ENCODE results near the gene TSHZ2.
A peak's percentile ranks its signal among the peaks of the same experiment; 100 is the strongest.

Gene TSHZ2

DNA sequence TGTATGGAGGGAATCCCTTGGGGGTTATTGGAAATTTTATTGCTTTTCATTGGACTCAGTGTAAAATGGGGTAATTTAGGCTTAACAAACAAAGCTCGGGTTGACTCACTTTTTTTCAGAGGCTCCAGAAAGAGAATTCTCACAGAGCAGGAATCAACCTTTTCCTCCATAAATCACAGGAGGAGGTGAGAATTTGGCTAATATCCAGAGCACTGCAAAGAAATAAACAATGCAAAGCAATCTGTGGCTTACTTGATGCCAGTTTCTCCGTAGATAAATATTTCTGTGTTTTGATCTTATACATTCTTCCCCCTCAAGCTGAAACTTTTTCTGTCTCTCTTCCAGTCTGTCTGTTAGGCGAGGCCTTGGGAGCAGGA lies 176.6 kb downstream of the TSHZ2 start:
- Histone ChIP-seq H3K9me3 (ENCODE audit: control insufficient read depth in 5 of 5, low read length in 5 of 5) (no peaks in the 10 kb centered on the region), H3K4me1 (ENCODE audit: control insufficient read depth in 5 of 5, insufficient read depth in 5 of 5, low read length in 5 of 5) (peaks cover 0 to 18% (median 16%) of the 10 kb centered on the region in 5 donors), H3K9ac (ENCODE audit: low read length in 5 of 5) (no peak overlapping the region), H3K4me3 (ENCODE audit: low read depth in 1 of 5, low read length in 5 of 5) (no peak overlapping the region), H3K27me3 (ENCODE audit: control insufficient read depth in 5 of 5, insufficient read depth in 4 of 5, low read length in 5 of 5) (no peaks in the 10 kb centered on the region), H3K36me3 (ENCODE audit: control insufficient read depth in 5 of 5, insufficient read depth in 5 of 5, low read length in 5 of 5) (no peaks in the 10 kb centered on the region), H3K27ac (ENCODE audit: low read depth, low read length) (peak overlapping the region; percentile 19)

DNA sequence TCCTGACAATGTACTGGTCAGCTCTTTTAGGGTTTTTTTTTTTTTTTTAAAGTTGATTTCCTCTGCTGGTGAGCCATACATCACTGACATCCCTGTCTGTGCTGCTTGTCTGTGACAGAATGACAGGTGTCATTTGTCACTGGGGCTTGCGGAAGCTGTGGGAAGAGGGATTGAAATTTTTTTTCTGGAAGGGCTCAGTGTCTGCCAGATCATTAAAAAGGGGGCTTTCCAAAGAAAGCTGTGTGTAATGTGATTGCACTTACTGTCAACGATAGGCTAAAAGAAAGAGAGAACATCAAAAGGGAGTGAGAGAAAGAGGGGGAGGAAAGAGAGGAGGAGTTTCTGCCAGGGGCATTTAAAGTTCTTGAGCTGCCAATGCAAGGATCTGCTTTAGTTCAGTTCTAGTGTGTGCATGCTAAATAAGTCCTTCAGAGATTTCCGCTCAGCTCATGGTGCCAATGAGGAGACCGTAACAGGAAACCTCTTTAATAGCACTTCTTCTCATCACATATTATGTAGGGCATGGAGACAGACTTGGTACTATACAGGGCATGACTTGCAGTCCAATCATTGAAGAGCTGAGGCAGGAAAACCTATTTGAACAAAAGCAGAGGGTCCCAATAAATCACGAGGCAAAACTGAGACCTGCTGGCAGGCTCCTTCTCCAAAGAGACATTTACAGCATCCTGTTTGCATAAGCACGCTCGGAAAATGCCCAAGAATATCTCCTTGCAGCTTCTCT lies 177.2 kb downstream of the TSHZ2 start:
- H3K9ac ChIP-seq (ENCODE audit: low read length in 5 of 5), result peak overlapping the region in 1 of 5 donors; percentile 3
- H3K27ac ChIP-seq (ENCODE audit: low read depth, low read length), result peak overlapping the region; percentile 19
- H3K4me1 ChIP-seq (ENCODE audit: control insufficient read depth in 5 of 5, insufficient read depth in 5 of 5, low read length in 5 of 5), result peaks cover 0 to 18% (median 16%) of the 10 kb centered on the region in 5 donors
- H3K36me3 ChIP-seq (ENCODE audit: control insufficient read depth in 5 of 5, insufficient read depth in 5 of 5, low read length in 5 of 5), result no peaks in the 10 kb centered on the region
- H3K27me3 ChIP-seq (ENCODE audit: control insufficient read depth in 5 of 5, insufficient read depth in 4 of 5, low read length in 5 of 5), result no peaks in the 10 kb centered on the region
- no peaks in the 10 kb centered on the region for H3K9me3 ChIP-seq (ENCODE audit: control insufficient read depth in 5 of 5, low read length in 5 of 5)
- peak overlapping the region; percentile 1 to 54 (median 29) for H3K4me3 ChIP-seq (ENCODE audit: low read depth in 1 of 5, low read length in 5 of 5)

DNA sequence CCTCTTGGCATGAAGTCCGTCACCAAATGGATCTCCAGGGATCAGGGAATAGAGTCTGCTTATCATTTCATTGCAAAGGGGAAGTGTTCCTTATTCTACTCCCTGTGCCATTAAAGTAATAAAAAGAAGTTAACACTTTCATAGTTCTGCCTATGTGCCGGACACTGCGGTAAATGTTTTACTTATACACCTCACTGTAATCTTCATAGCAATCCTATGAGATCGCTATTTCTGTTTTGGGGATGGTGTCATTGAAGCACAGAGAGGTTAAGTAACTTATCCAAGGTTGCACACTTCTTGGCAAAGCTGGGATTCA lies 177.7 kb downstream of the TSHZ2 start:
- H3K27ac ChIP-seq (ENCODE audit: low read depth, low read length), result peak overlapping the region; percentile 19

DNA sequence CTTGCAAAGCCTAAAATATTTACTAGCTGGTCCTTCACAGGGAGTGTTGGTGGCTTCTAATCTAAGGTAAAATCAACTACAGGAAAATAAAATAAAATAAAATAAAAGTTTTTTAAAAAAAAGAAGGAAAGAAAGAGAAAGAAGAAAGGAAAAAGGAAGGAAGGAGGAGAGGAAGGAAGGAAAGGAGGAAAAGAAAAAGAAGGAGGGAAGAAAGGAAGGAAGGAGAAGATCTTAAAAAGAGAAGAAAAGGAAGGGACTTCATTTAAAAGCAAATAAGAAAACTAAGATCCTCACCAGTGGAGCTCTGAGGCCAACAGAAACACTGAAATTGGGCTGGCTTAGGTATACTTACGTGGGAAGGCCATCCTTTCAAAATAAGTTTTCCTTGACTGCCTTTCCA lies 178.4 kb downstream of the TSHZ2 start:
- H3K27ac ChIP-seq (ENCODE audit: low read depth, low read length), result no peak overlapping the region
- H3K4me3 ChIP-seq (ENCODE audit: low read depth in 1 of 5, low read length in 5 of 5), result no peak overlapping the region
- H3K4me1 ChIP-seq (ENCODE audit: control insufficient read depth in 5 of 5, insufficient read depth in 5 of 5, low read length in 5 of 5), result peaks cover 0 to 18% (median 16%) of the 10 kb centered on the region in 5 donors
- no peaks in the 10 kb centered on the region for H3K9me3 ChIP-seq (ENCODE audit: control insufficient read depth in 5 of 5, low read length in 5 of 5)
- no peaks in the 10 kb centered on the region for H3K27me3 ChIP-seq (ENCODE audit: control insufficient read depth in 5 of 5, insufficient read depth in 4 of 5, low read length in 5 of 5)
- H3K36me3 ChIP-seq (ENCODE audit: control insufficient read depth in 5 of 5, insufficient read depth in 5 of 5, low read length in 5 of 5), result no peaks in the 10 kb centered on the region
- peak overlapping the region in 1 of 5 donors; percentile 6 for H3K9ac ChIP-seq (ENCODE audit: low read length in 5 of 5)

More for the DNA sequence above, 177.7 kb downstream of the TSHZ2 start:
- Histone ChIP-seq H3K9me3 (ENCODE audit: control insufficient read depth in 5 of 5, low read length in 5 of 5) (no peaks in the 10 kb centered on the region), H3K4me1 (ENCODE audit: control insufficient read depth in 5 of 5, insufficient read depth in 5 of 5, low read length in 5 of 5) (peaks cover 0 to 18% (median 16%) of the 10 kb centered on the region in 5 donors), H3K9ac (ENCODE audit: low read length in 5 of 5) (no peak overlapping the region), H3K4me3 (ENCODE audit: low read depth in 1 of 5, low read length in 5 of 5) (peak overlapping the region; percentile 1 to 54 (median 29)), H3K36me3 (ENCODE audit: control insufficient read depth in 5 of 5, insufficient read depth in 5 of 5, low read length in 5 of 5) (no peaks in the 10 kb centered on the region), H3K27me3 (ENCODE audit: control insufficient read depth in 5 of 5, insufficient read depth in 4 of 5, low read length in 5 of 5) (no peaks in the 10 kb centered on the region)

DNA sequence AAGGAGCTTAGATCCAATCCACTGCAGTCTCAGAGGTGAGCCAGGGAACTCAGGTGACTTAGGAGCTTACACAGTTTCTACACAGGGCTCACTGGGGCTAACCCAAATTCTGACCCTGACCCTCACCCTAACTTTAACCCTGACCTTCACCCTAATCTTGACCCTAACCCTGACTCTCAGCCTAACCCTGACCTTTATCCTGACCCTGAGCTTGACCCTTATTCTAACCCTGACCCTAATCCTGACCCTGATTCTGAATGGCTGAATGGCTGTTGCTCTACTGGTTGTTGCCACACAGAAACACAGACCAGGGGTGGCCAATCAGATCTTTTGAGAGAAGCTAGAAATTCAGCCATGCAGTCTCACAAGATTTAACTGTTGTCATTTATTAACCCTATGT lies 180.1 kb downstream of the TSHZ2 start:
- peaks cover 0 to 18% (median 16%) of the 10 kb centered on the region in 5 donors for H3K4me1 ChIP-seq (ENCODE audit: control insufficient read depth in 5 of 5, insufficient read depth in 5 of 5, low read length in 5 of 5)
- H3K27me3 ChIP-seq (ENCODE audit: control insufficient read depth in 5 of 5, insufficient read depth in 4 of 5, low read length in 5 of 5), result no peaks in the 10 kb centered on the region
- no peaks in the 10 kb centered on the region for H3K9me3 ChIP-seq (ENCODE audit: control insufficient read depth in 5 of 5, low read length in 5 of 5)
- H3K4me3 ChIP-seq (ENCODE audit: low read depth in 1 of 5, low read length in 5 of 5), result no peak overlapping the region
- no peaks in the 10 kb centered on the region for H3K36me3 ChIP-seq (ENCODE audit: control insufficient read depth in 5 of 5, insufficient read depth in 5 of 5, low read length in 5 of 5)
- no peak overlapping the region for H3K9ac ChIP-seq (ENCODE audit: low read length in 5 of 5)
- H3K27ac ChIP-seq (ENCODE audit: low read depth, low read length), result no peak overlapping the region

DNA sequence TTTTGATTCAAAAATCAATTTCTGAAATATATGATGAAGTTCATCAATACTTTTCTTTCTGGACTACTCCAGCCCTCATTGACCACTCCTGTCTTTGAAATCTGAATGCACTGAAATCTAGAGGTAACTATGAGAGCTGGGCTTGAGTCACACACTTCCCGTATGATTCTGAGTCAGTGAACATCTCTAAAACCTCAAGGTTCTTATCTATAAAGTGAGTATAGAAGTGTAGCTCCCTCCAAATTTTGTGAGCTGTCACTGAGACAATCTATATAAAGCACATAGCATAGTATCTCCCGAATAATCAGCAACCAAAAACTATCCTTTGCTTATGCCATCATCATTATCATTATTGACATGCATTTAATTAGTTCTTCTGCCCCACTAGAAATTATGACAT lies 182.4 kb downstream of the TSHZ2 start:
- Histone ChIP-seq H3K27ac (ENCODE audit: low read depth, low read length) (no peak overlapping the region), H3K36me3 (ENCODE audit: control insufficient read depth in 5 of 5, insufficient read depth in 5 of 5, low read length in 5 of 5) (no peaks in the 10 kb centered on the region), H3K4me3 (ENCODE audit: low read depth in 1 of 5, low read length in 5 of 5) (no peak overlapping the region), H3K9me3 (ENCODE audit: control insufficient read depth in 5 of 5, low read length in 5 of 5) (no peaks in the 10 kb centered on the region), H3K27me3 (ENCODE audit: control insufficient read depth in 5 of 5, insufficient read depth in 4 of 5, low read length in 5 of 5) (no peaks in the 10 kb centered on the region), H3K9ac (ENCODE audit: low read length in 5 of 5) (no peak overlapping the region), H3K4me1 (ENCODE audit: control insufficient read depth in 5 of 5, insufficient read depth in 5 of 5, low read length in 5 of 5) (peaks cover 0 to 19% (median 7%) of the 10 kb centered on the region in 5 donors)

DNA sequence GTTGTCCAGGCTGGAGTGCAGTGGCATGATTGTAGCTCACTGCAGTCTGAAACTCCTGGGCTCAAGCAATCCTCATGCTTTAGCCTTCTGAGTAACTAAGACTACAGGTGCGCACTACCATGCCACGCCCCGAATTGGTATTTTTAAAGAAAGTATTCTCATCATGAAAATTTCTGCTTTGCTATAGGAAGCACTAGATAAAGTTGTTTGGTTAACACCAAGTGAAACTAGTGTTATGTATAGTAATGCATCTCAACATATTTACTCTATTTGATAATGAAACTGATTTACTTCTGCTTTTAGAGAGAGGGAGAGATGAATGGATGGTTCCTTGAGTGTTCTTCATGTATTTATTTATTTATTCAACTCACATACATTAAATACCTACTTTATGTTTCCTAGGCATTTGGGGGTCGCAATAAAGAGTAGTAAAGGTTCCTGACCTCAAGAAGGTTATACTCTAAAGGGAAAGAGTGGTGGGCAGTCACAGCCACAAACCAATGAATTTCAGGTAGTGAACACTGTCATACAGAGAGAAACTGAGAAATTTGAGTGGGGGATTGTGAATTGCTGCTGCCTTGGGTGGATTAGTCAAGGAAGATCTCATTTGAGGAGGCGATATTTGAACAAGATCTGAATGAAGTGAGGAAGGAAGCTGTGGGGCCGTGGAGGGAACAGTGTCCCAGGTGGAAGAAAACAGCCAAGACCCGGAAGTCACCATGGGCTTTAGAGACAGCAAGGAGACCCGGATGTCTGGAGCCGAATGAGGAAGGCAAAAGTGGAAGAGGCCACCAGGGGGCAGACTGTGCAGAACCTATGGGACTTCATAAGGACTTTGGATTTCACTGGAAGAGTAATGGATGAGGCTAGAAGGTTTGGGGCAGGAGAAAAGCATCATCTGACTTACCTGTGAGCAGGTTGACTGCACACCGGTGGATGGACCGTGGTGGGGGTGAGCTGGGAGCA lies 185.6 kb downstream of the TSHZ2 start:
- Histone ChIP-seq H3K4me3 (ENCODE audit: low read depth in 1 of 5, low read length in 5 of 5) (no peak overlapping the region), H3K36me3 (ENCODE audit: control insufficient read depth in 5 of 5, insufficient read depth in 5 of 5, low read length in 5 of 5) (no peaks in the 10 kb centered on the region), H3K27me3 (ENCODE audit: control insufficient read depth in 5 of 5, insufficient read depth in 4 of 5, low read length in 5 of 5) (no peaks in the 10 kb centered on the region), H3K9ac (ENCODE audit: low read length in 5 of 5) (no peak overlapping the region), H3K27ac (ENCODE audit: low read depth, low read length) (no peak overlapping the region), H3K4me1 (ENCODE audit: control insufficient read depth in 5 of 5, insufficient read depth in 5 of 5, low read length in 5 of 5) (peaks cover 2 to 16% (median 11%) of the 10 kb centered on the region in 5 donors), H3K9me3 (ENCODE audit: control insufficient read depth in 5 of 5, low read length in 5 of 5) (no peaks in the 10 kb centered on the region)

DNA sequence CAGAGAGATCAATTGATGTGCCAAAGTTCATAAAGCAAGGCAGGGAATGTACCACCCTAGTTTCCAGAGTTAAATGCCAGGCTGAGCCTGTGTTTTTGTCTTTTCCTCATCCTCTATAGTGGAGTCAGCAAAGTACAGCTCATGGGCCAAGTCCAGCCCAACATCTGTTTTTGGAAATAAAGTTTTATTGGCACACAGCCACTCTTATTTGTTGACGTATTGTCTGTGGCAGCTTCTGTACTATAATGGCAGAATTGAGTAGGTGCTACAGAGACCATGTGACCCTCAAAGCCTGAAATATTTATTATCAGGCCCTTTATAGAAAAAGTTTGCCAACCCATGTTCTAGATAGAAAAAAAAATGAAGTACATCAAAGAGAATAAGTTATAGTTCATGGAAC lies 187.0 kb downstream of the TSHZ2 start:
- no peaks in the 10 kb centered on the region for H3K36me3 ChIP-seq (ENCODE audit: control insufficient read depth in 5 of 5, insufficient read depth in 5 of 5, low read length in 5 of 5)
- no peak overlapping the region for H3K4me3 ChIP-seq (ENCODE audit: low read depth in 1 of 5, low read length in 5 of 5)
- H3K27ac ChIP-seq (ENCODE audit: low read depth, low read length), result no peak overlapping the region
- H3K9me3 ChIP-seq (ENCODE audit: control insufficient read depth in 5 of 5, low read length in 5 of 5), result no peaks in the 10 kb centered on the region
- peaks cover 2 to 16% (median 11%) of the 10 kb centered on the region in 5 donors for H3K4me1 ChIP-seq (ENCODE audit: control insufficient read depth in 5 of 5, insufficient read depth in 5 of 5, low read length in 5 of 5)
- no peaks in the 10 kb centered on the region for H3K27me3 ChIP-seq (ENCODE audit: control insufficient read depth in 5 of 5, insufficient read depth in 4 of 5, low read length in 5 of 5)
- no peak overlapping the region for H3K9ac ChIP-seq (ENCODE audit: low read length in 5 of 5)

DNA sequence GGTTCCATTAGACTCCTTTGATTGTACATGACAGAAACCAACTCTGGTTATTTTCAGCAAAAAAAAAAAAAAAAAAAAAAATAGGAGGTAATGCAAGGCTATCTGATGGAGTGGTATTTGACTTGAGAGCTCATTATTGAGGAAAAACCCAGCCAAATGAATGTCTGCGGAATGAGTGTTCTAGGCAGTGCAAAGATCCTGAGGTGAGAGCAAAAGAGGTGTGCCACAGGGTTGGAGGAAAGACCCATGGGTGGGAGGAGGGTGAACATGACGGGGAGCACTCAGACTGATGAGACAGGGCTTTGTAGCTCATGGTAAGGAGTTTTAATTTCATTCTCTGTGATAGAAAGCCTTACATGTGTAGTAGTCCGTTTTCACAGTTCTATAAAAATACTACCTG lies 188.9 kb downstream of the TSHZ2 start:
- H3K9ac ChIP-seq (ENCODE audit: low read length in 5 of 5), result no peak overlapping the region
- no peaks in the 10 kb centered on the region for H3K27me3 ChIP-seq (ENCODE audit: control insufficient read depth in 5 of 5, insufficient read depth in 4 of 5, low read length in 5 of 5)
- no peaks in the 10 kb centered on the region for H3K36me3 ChIP-seq (ENCODE audit: control insufficient read depth in 5 of 5, insufficient read depth in 5 of 5, low read length in 5 of 5)
- H3K9me3 ChIP-seq (ENCODE audit: control insufficient read depth in 5 of 5, low read length in 5 of 5), result no peaks in the 10 kb centered on the region
- no peak overlapping the region for H3K27ac ChIP-seq (ENCODE audit: low read depth, low read length)
- H3K4me1 ChIP-seq (ENCODE audit: control insufficient read depth in 5 of 5, insufficient read depth in 5 of 5, low read length in 5 of 5), result peaks cover 2 to 16% (median 11%) of the 10 kb centered on the region in 5 donors
- H3K4me3 ChIP-seq (ENCODE audit: low read depth in 1 of 5, low read length in 5 of 5), result no peak overlapping the region

DNA sequence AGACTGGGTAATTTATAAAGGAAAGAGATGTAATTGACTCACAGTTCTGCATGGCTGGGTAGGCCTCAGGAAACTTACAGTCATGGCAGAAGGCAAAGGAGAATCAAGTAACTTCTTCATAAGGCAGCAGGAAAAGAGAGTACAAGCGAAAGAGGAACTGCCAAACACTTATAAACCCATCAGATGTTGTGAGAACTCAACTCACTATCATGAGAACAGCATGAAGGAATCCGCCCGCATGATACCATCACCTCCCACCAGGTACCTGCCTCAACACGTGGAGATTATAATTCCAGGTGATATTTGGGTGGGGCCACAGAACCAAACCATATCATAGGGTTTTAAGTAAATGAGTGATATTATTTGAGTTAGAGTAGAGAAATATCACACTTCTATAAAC lies 189.3 kb downstream of the TSHZ2 start:
- Histone ChIP-seq H3K27ac (ENCODE audit: low read depth, low read length) (peak overlapping the region; percentile 47), H3K4me1 (ENCODE audit: control insufficient read depth in 5 of 5, insufficient read depth in 5 of 5, low read length in 5 of 5) (peaks cover 2 to 16% (median 11%) of the 10 kb centered on the region in 5 donors), H3K9me3 (ENCODE audit: control insufficient read depth in 5 of 5, low read length in 5 of 5) (no peaks in the 10 kb centered on the region), H3K9ac (ENCODE audit: low read length in 5 of 5) (peak overlapping the region in 2 of 5 donors; percentile 3 to 63), H3K27me3 (ENCODE audit: control insufficient read depth in 5 of 5, insufficient read depth in 4 of 5, low read length in 5 of 5) (no peaks in the 10 kb centered on the region), H3K36me3 (ENCODE audit: control insufficient read depth in 5 of 5, insufficient read depth in 5 of 5, low read length in 5 of 5) (no peaks in the 10 kb centered on the region), H3K4me3 (ENCODE audit: low read depth in 1 of 5, low read length in 5 of 5) (no peak overlapping the region)
